Measurements from ENCODE around the gene DNAH8. TPM values are rescaled to one million over a fixed set of nuclear protein-coding genes. Genes with fewer than 3 reads are reported as not detected.

DNAH8 gene
- total RNA-seq, 1 experiment from 2014 or later, result not detected

DNA sequence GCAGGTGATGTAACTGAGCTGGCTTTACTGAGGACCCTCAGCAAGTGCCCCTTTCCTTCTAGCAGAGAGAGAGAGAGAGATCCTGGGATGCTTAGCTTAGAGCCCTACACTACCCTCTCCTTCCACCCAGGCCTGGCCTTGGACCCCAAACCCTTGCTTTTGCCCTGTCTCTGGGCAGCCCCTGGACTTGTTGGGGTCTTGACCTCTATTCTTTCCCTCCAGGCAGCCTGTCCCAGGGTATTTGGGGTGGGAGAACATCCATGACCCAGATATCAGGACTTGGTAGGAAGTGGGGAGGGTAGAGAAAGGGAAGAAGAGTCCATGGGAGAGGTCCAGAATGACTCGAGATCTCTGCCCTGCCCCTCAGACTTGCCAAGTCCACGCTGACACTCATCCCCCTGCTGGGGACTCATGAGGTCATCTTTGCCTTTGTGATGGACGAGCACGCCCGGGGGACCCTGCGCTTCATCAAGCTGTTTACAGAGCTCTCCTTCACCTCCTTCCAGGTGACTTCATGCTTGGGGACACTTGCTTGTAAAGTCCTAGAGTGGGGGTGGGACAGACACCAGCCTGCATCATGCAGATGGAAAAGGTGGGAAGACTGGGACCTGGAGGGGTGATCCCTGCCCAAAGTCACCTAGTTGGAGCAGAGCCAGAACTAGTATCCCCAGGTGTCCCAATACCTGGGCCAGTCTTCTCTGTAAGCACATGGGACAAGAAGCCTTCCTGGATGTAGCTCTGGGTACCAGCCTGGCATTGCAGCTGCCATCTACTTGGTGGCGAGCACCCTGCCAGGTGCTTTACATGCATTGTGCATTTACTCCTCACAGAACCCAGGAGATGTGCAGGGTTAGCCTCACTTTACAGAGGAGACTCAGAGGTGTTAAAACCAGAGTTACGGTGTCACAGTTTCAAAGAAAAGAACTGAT lies 364.4 kb downstream of the DNAH8 start:
- DNase-seq (ENCODE audit: low read depth, low spot score) (no peak), ATAC-seq (no peak)
- H3K27ac ChIP-seq (ENCODE audit: low read length), result no peak overlapping the region
- ChIA-PET POLR2A (interaction anchor here (0.5 kb wide), 1 partner anchor 47 kb away, joined by 5 read pairs; no protein-coding TSS in a partner anchor), CTCF (no interaction called here)
- no peaks in the 10 kb centered on the region for H3K9me3 ChIP-seq (ENCODE audit: control insufficient read depth, insufficient read depth, low read depth, low read length)
- no peaks in the 10 kb centered on the region; the same call in 1 of the 2 replicates for H3K27me3 ChIP-seq (ENCODE audit: control insufficient read depth, insufficient read depth, low read length)
- in situ Hi-C loops (cut with HindIII; ENCODE audit: low pct_unique_long_range_greater_than_20kb, low sequenced_read_pairs), result no loop called here
- no peak overlapping the region for H3K4me3 ChIP-seq (ENCODE audit: low read depth in 2 of 2, low read length in 2 of 2)
- TF ChIP-seq, protein P1, sequence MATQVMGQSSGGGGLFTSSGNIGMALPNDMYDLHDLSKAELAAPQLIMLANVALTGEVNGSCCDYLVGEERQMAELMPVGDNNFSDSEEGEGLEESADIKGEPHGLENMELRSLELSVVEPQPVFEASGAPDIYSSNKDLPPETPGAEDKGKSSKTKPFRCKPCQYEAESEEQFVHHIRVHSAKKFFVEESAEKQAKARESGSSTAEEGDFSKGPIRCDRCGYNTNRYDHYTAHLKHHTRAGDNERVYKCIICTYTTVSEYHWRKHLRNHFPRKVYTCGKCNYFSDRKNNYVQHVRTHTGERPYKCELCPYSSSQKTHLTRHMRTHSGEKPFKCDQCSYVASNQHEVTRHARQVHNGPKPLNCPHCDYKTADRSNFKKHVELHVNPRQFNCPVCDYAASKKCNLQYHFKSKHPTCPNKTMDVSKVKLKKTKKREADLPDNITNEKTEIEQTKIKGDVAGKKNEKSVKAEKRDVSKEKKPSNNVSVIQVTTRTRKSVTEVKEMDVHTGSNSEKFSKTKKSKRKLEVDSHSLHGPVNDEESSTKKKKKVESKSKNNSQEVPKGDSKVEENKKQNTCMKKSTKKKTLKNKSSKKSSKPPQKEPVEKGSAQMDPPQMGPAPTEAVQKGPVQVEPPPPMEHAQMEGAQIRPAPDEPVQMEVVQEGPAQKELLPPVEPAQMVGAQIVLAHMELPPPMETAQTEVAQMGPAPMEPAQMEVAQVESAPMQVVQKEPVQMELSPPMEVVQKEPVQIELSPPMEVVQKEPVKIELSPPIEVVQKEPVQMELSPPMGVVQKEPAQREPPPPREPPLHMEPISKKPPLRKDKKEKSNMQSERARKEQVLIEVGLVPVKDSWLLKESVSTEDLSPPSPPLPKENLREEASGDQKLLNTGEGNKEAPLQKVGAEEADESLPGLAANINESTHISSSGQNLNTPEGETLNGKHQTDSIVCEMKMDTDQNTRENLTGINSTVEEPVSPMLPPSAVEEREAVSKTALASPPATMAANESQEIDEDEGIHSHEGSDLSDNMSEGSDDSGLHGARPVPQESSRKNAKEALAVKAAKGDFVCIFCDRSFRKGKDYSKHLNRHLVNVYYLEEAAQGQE (IDR thresholded peaks at IDR 0.05; ENCODE audit: insufficient read depth in 1 of 2, low read depth in 2 of 2, low read length in 1 of 2), result no peak
- TF ChIP-seq POLR2AphosphoS5 (IDR thresholded peaks at IDR 0.05; ENCODE audit: low read depth, low read length), result no peak
- TF ChIP-seq, protein P2, sequence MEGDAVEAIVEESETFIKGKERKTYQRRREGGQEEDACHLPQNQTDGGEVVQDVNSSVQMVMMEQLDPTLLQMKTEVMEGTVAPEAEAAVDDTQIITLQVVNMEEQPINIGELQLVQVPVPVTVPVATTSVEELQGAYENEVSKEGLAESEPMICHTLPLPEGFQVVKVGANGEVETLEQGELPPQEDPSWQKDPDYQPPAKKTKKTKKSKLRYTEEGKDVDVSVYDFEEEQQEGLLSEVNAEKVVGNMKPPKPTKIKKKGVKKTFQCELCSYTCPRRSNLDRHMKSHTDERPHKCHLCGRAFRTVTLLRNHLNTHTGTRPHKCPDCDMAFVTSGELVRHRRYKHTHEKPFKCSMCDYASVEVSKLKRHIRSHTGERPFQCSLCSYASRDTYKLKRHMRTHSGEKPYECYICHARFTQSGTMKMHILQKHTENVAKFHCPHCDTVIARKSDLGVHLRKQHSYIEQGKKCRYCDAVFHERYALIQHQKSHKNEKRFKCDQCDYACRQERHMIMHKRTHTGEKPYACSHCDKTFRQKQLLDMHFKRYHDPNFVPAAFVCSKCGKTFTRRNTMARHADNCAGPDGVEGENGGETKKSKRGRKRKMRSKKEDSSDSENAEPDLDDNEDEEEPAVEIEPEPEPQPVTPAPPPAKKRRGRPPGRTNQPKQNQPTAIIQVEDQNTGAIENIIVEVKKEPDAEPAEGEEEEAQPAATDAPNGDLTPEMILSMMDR (IDR thresholded peaks at IDR 0.05), result no peak
- TF ChIP-seq TCF7L2 (IDR thresholded peaks at IDR 0.05; ENCODE audit: low read depth, low read length), result no peak
- TF ChIP-seq SIN3A (IDR thresholded peaks at IDR 0.05; ENCODE audit: borderline replicate concordance, insufficient read depth, low read depth, low read length), result no peak
- intact Hi-C loops (cut with micrococcal nuclease; ENCODE audit: unreplicated experiment), result no loop called here
- H3K36me3 ChIP-seq (ENCODE audit: control insufficient read depth, insufficient read depth, low read length), result no peaks in the 10 kb centered on the region
- no peaks in the 10 kb centered on the region for H3K4me1 ChIP-seq (ENCODE audit: control insufficient read depth, insufficient read depth, low read length)
- BruUV-seq (replicated peaks), result no TSS peak

Other genes with a start within 250 kb of the DNAH8 start
- gene BTBD9, start 75.4 kb upstream of the DNAH8 start, total RNA-seq (2021; ENCODE audit: unreplicated experiment), result 12.8 TPM
- gene GLO1, start 12.2 kb upstream of the DNAH8 start, total RNA-seq (2021; ENCODE audit: unreplicated experiment), result 125 TPM

Data from Panc1 (cell line).